Hypothalamus (tissue), 51 donors: ENCODE measurements around the gene COL8A2.
"Not testable (repeated sequence)": the region's sequence is repeated elsewhere in the genome, so short reads cannot be mapped to it uniquely, and the experiment has no call there.

Experiments
- DNase-seq, 51 donors: peaks; one replicate each; lab custom pipeline; 2025; lab: John Stamatoyannopoulos, UW

COL8A2 gene

DNA sequence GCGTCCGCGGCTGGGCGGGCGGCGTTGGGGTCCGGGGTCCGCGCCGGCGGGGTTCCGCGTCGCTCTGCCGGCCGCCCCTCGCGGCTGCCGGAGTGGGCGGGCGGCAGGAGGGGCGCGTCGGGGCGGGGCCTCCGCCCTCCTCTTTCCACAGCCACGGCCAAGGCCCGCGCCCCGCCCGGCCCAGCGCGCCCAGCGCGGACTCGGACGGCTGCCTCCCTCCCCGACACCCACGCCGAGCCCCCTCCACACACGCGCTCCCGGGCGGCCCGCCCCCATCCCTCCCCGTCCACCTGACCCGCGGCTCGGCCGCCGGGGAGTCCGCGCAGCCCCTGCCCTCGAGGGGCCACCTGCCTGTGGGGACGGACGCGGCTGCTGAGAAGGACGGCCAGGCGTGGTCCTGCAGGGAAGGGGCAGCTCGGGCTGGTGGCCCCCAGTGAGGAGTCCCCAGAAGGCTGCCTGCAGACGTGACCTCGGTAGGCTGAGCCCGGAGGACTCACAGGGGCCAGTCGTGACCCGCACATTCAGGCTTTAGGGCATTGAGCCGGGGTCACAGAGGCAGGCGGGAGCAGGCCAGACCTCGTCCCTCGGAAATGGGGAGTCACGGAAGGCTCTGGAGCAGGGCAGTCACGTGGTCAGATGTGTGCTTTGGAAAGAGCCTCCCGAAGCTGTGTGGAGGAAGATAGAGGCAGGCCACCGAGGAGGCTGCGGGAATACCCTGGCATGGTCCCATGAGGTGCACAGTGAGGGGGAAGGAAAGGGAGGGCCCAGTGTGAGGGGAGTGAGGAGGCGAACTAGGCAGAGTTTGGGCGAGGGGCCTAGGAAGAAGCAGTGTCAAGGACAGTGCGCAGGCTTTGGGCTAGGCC, at the start of gene COL8A2:
COL8A2 (minus strand) TSS at position 94 of the 863 bp plus-strand sequence. CDS start 24,980 bp downstream, outside the sequence.
- peak in 3 of 51 donors; percentile 14 to 33 (median 21) for DNase-seq

DNA sequence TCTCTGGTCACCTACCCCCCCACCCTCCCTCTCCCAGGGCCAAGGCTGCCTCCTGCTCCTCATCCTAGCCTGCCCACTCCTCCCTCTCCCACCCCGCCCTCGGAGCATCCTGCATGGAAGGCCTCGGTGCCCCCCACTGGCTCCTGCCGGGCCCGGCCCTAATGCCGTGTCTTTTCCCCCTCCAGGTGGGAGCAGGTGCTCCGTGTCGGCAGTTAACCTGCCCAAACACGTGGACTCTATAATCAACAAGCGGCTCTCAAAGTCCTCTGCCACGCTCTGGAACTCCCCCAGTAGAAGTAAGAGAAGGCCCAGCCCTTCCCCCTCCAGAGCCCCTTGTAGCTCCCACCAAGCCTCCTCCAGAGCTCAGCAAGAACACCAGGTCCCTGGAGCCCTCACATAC, 49.7 kb upstream of the COL8A2 start:
- no peak for DNase-seq

DNA sequence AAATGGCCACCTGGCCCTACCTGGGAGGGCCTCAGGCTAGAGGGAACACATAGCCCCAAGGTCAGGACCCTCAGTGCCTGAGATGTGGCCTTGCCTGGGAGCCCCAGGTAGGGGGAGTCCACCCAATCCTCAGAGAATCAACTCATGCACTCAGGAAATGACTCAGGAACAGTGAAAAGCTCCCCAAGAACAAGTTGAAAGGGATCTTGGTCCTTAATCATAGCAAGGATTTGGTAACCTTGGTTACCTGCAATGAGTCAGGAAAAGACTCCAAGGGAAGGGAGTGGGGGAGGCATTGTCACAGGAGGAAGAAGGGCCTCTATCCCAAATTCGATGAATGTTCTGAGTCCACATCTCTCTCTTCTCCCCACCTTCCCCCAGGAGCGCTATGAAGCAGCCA, 48.0 kb upstream of the COL8A2 start:
- DNase-seq, result peak in 1 of 51 donors; percentile 64

DNA sequence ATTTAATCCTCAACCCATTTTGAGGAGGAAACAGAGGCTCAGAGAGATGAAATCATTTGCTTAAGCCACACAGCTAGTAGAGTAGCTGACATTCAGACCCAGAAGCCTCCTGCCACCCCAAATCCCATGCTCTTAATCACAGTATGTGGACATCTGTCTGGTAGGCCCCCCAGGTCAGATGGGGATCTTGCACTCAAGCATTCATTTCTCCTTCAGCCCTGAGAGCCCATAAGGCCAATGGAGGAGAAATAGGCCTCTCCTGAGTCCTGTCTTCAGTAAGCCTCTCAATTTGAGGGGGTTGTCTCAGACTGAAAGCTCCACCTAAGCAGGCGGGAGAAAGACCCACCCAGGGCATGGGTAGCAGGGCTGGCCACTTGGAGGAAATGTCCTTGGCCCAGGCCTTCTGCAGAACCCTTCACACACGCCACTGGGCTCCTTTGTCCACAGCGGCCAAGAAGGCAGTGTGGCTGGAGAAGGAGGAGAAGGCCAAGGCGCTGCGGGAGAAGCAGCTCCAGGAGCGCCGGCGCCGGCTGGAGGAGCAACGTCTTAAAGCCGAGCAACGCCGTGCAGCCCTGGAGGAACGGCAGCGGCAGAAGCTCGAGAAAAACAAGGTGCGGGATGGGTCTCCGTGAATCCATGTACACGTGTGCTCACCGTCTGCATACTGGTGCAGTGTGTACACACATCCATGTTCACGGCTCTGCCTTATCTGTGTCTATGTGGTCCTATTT, 47.2 kb upstream of the COL8A2 start:
- no peak for DNase-seq

DNA sequence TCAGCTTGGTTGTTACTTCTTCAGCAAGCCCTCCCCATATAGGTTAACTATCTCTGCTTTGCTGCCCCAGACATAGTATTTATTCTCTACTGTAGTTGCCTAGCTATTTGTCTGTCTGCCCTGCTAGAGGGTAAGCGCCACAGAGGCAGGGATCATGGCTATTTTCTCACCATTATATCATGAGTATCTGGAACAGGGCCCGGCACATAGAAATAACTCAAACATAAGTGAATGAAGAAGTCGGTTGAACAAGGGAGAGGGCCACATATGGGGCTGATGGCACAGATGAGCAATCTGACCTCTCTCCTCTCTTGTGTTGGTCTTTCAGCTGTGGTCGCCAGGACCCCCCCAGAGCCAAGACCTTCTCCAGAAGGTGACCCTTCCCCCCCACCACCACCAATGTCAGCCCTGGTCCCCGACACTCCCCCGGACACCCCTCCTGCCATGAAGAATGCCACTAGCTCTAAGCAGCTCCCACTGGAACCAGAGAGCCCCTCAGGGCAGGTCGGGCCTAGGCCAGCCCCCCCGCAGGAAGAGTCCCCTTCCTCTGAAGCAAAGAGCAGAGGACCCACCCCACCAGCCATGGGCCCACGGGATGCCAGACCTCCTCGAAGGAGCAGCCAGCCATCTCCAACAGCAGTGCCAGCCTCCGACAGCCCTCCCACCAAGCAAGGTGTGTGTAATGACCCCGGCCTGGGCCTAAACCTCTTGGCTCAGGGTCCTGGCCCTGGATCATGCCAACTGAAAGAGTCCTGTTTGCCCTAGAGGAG, 45.8 kb upstream of the COL8A2 start:
- DNase-seq, result no peak

DNA sequence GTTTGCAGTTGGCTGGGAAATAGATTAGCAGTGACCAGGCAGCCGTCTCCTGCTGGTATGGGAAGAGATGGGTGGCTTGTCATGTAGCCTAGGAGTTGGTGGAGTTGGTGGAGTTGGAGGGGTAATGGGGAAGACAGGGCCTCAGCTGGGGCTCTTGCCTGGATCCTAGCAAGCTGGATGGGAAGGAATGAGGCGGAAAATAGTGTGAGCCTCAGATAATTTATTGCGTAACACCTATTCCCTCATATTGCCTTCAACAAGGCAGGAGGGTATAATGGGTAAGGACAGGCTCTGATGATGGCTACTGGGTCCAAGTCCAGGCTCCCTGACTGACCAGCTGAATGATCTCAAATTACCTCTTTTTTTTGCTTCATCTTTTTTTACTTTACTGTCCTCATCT, 43.5 kb upstream of the COL8A2 start:
- DNase-seq, result no peak

DNA sequence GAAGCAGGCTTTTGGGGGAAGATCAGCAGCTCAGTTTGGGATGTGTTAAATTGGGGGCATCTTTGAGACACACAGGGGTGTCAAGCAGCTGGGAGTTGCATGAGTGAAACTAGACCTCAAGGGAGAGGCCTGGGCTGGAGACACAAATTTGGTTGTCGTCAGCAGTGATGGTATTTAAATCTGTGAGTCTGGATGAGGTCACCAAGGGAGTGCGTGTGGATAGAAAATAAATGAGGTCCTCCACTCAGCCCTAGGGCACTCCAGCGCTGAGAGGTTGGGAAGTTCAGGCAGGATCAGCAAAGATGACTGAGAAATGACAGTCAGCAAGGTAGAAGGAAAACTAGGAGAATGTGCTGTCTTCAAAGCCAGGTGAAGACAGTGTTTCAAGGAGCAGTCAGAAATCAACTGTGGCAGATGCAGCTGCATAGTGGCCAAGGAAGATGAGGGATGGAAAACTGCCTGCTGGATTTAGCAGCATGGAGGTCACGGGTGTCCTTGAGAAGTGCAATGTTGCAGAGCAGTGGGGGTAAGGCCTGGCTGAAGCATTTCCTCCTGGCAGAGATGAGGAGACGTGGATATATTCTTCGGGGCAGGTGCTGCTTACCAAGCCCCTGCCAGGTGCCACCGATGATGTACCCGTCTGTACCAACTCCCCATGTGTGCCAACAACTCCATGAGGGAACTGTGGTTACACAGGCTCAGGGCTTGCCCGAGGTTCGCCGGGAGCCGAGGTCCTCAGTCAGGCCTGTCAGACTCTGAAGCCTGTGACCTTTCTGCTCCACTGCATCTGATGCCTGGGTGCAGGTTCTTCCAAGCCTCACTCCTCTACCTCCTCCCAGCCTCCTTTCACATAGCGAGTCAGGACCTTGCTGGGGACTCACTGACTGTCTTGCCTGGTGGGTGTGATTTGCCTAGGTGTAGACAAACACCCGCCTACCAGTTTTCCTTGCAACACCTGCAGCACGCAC, 42.2 kb upstream of the COL8A2 start:
- DNase-seq, result peak in 1 of 51 donors; percentile 11

DNA sequence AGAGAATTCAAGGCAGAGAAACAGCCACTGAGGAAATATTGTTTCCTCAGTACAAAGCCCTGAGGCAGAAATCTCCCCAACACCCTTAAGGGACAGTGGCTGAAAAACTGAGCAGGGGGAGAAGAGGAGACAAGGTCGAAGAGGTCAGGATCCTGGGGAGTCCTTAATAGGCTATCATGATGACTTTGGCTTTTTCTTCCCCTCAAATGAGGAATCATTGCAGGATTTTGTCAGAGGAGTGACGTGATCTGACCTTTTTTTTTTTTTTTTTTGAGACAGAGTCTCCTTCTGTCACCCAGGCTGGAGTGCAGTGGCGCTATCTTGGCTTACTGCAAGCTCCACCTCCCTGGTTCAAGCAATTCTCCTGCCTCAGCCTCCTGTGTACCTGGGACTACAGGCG, 41.1 kb upstream of the COL8A2 start:
- DNase-seq, result no peak

DNA sequence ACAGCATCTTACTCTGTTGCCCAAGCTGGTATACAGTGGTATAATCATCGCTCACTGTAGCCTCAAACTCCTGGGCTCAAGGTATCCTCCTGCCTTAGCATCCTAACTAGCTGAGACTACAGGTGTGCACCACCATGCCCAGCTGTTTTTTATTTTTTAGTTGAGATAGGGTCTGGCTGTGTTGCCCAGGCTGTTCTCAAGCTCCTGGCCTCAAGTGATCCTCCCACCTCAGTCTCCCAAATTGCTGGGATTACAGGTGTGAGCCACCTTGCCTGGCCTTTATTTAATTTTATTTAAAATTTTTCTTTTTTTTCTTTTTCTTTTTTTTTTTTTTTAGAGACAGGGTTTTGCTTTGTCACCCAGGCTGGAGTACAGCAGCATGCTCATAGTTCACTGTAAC, 40.1 kb upstream of the COL8A2 start:
- DNase-seq, result no peak

DNA sequence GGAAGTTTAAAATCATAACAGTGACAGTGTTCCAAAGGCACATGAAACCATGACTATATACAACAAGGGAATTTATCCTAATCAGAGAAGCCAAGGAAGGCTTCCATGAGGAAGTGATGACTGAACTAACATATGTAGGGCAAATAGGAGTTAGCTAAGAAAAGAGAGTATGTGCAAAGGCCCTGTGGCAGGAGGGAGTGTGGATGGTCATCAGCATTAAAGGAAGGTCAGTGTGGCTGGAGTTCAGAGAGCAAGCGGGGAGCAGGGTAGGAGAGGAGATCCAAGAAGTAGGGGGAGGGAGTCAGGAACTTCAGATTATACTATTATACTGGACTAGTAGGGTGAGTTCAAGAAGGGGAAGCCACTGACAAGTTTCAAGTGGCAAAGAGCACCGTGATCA, 39.3 kb upstream of the COL8A2 start:
- DNase-seq, result no peak

DNA sequence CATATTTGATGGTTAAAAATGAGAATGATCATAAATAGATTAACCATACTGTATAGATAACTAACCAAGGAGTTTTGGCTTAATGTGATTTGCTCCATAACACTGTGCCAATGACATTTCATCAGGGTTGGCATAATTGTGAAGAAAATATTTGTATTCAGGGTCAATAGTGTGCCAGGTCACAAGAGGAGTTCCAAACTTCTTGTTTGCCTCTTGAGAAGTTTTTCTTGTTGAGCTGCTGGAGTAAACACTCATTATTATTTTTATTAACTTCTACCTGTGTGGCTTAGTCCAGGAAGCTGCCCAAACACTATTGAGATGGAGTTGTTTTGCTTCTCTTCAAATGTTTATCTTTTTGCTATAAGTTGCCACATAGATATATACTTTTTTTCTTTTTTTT, 38.4 kb upstream of the COL8A2 start:
- DNase-seq, result no peak

DNA sequence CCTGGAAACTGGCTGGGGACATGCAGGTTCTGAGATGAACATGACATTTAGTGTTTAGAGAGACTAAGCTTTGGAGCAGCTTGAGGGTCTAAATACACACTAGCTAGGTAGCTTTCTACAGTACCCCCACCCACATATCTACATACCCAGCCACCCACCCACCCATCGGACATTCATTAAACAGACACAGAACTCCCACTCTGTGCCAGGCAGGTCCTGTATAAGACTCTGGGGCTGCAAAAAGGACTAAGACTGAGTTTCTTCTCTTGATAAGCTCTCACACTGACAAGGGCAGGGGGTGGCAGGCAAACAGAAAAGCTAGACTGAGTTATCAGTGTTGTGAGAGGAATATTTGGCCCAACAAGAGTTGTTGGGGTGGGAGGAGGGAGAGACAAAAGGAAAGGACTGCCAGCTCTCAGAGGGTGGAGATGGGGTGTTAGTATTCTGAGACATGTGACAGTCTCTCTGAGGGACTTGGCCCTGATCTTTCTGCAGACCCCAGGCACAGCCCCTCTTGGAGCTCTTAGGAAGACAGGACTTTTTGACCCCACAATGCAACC, 37.7 kb upstream of the COL8A2 start:
- DNase-seq, result no peak

DNA sequence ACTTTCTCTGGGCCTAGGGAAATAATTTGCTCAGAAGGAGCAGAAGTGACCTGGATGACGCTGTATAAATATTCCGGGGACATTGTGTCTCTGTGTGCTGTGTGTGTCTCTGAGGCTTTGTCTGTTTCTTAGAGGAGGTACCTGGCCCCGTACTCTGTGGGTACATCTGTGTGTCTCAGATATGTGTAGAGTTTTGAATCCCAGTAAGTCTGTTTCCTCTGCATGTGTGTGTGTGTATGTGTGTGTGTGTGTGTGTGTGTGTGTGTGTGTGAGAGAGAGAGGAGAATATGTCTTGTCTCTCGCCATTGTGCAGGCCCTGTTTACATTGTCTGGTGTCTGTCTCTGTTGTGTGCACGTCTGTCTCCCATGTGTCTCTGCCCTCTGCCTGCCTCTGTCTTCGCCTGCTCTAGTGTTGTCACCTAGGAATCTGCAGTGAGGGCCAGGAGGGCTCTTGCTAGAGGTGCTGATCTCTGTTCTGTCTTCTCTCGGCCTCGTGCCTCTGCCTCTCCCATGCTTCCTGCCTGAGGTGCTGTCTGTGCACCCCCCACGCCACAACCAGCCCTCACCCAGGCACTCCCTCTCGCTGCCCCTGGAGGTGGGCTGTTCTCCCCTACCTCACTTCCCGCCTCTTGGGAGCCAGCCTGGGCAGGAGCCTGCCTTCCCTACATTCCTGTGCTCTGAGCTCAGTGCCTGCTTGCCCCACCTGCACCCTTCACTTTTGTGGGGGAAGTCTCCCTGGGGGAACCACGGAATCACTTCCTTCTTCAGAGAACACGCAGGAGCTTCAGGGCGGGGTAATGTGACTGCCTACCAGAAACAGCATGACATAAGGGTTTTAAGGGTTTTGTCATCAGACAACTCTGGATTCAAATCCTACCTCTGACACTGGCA, 36.9 kb upstream of the COL8A2 start:
- DNase-seq, result peak in 4 of 51 donors; percentile 22 to 52 (median 36)

DNA sequence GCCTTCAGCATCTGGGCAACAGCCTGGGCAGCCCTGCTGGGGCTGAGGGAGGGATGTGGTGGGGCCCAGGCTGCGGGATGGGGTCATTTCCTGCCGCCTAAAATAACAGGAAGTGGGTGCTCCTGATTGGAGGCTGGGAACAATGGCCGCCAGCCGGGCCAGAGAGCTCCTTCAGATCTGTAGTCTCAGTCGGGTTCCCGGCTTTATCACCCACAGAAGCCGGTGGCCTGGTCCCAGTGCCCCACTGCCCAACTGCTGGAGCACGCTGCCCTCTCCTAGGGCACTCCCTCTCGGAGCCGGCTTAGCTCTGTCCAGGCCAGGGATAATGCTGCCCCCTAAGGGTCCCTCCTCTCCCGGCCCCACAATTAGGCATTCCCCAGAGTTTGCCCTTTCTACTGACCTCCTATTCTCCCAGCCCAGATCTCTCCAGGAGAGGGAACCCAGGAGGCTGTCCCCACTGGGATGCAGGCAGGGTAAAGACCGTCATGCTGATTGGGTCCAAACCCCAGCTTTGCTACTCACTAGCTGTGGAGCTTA, 36.0 kb upstream of the COL8A2 start:
- peak in 34 of 51 donors; percentile 20 to 75 (median 43) for DNase-seq

DNA sequence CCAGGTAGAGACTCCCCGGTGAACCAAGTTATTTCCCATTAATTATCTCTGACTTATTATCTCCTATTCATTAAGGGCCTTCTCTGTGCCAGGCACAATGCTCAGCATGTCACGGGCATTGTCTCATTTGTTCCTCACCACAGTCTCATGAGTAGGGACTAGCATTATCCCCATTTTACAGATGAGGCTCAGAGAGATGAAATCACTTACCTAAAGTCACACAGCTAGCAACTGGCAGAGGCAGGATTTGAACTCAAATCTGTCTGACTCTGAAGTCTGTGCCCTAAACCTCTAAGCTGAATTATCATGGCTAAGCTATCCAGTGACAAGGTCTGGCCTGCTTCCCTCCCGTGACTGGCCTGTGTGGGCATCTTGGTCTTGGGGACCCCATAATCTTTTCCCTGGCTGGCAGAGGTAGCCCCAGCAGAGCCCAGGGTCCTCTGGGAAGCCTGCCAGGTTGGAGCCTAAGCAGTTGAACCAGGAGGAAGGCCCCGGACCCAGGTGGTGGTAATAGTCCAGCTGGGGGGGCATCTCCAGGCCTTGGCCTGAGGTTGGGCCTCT, 35.4 kb upstream of the COL8A2 start:
- DNase-seq, result peak in 2 of 51 donors; percentile 62 to 68

DNA sequence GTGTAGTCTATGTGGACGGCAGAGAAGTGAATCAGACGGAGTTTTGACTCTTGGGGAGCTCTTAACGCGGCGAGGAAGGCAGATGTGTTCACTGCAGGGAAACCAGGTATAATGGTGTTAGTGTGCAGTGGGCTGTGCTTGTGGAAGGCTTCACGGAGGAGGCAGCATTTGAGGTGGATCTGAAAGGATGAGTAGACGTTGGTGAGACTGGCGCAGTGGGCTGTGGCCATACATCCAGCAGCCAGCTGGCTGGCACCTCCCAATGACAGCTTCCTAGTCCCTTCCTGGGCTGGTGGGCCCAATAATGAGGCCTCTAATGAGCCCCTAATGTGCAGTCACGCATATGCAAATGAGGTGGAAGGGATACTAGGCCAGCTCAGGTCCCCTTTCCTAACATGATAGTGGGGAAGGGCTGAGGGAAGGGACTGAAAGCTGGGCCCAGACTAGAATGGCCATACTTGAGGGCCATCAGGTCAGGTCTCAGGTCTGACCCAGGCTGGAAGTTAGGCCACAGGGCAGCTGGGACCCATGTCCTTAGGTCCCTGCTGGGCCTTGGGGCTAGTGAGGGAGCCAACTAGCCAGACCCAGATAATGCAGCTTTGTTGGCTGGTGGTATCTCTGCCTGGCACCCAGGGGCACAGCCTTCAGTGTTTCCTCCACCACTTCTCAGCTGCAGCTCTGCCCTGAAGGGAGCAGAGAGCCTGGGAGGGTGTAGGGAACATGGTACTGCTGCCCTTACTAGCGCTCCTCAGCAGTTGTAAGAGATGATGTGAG, 34.8 kb upstream of the COL8A2 start:
- DNase-seq, result peak in 32 of 51 donors; percentile 26 to 82 (median 55)

DNA sequence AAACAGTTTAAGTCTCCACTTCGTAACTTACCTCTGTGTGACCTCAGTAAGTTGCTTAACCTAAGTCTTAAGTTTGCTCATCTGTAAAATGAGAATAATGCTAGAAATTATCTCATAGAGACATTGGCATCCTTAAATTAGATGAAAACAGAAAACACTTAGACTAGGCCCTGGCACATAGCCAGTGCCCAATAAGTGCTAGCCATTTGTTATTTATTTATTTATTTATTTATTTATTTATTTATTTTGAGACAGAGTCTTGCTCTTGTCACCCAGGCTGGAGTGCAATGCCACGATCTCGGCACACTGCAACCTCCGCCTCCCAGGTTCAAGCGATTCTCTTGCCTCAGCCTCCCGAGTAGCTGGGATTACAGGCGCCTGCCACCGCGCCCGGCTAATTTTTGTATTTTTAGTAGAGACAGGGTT, 33.8 kb upstream of the COL8A2 start:
- not testable (repeated sequence) for DNase-seq
